HepG2 (cell line): ENCODE data around the gene BICRAL. TPM values are rescaled to one million over a fixed set of nuclear protein-coding genes. Genes with fewer than 3 reads are reported as not detected.

Source experiments
- FOXC1 ChIP-seq: sonication (generic); formaldehyde crosslinking; IDR thresholded peaks from 2 replicates; pipeline ENCODE4 v1.8.0; 2022; ENCODE audit warnings: mild to moderate bottlenecking, missing genetic modification reagents, borderline replicate concordance
- HNF1A ChIP-seq, 2 experiments: sonication (generic) in 1 of 2; formaldehyde crosslinking in 1 of 2; IDR thresholded peaks; 2 replicates each; pipeline versions ENCODE4 v1.4.0 to v1.6.1; 2016 to 2020; ENCODE audit warnings: borderline replicate concordance in 1 of 2, low read depth in 1 of 2, mild to moderate bottlenecking in 1 of 2, missing genetic modification reagents in 1 of 2
- LCORL ChIP-seq, 2 experiments: fragments of 450-650 bp in 1 of 2; sonication (generic) in 1 of 2; formaldehyde crosslinking in 1 of 2; IDR thresholded peaks; 2 replicates each; pipeline versions ENCODE4 v1.5.0 to v1.6.1; 2017 to 2020; ENCODE audit warnings: antibody characterized with exemption in 1 of 2, missing genetic modification reagents in 1 of 2
- PHF8 ChIP-seq: sonication (generic); formaldehyde crosslinking; IDR thresholded peaks from 2 replicates; pipeline ENCODE4 v1.5.0; 2020; ENCODE audit warnings: missing genetic modification reagents
- SMC3 ChIP-seq: IDR thresholded peaks from 2 replicates; pipeline ENCODE4 v1.6.1; 2011; ENCODE audit warnings: low read length, improper control_type of control experiment
- TFDP2 ChIP-seq: sonication (generic); formaldehyde crosslinking; IDR thresholded peaks from 2 replicates; pipeline ENCODE4 v1.4.0; 2020; ENCODE audit warnings: missing genetic modification reagents
- TRIM22 ChIP-seq: fragments of 450-650 bp; IDR thresholded peaks from 2 replicates; pipeline ENCODE4 v1.6.1; 2017
- ZBTB1 ChIP-seq: sonication (generic); formaldehyde crosslinking; IDR thresholded peaks from 2 replicates; pipeline ENCODE4 v1.4.0; 2020; ENCODE audit warnings: missing genetic modification reagents, borderline replicate concordance
- ZFX ChIP-seq: sonication (generic); formaldehyde crosslinking; IDR thresholded peaks from 2 replicates; pipeline ENCODE4 v1.4.0; 2020; ENCODE audit warnings: mild to moderate bottlenecking, low read depth, missing genetic modification reagents, moderate library complexity
- ZNF234 ChIP-seq: sonication (generic); formaldehyde crosslinking; conservative IDR thresholded peaks from 2 replicates; pipeline ENCODE4 v1.5.1; 2020; ENCODE audit warnings: mild to moderate bottlenecking, missing genetic modification reagents
- ZNF512B ChIP-seq: sonication (generic); formaldehyde crosslinking; IDR thresholded peaks from 2 replicates; pipeline ENCODE4 v1.5.1; 2020; ENCODE audit warnings: missing genetic modification reagents, mild to moderate bottlenecking, borderline replicate concordance
- ZNF792 ChIP-seq: IDR thresholded peaks from 2 replicates; pipeline ENCODE4 v1.6.1; 2016
- ZSCAN12 ChIP-seq: sonication (generic); formaldehyde crosslinking; IDR thresholded peaks from 2 replicates; pipeline ENCODE4 v1.9.0; 2021; ENCODE audit warnings: mild to moderate bottlenecking, missing genetic modification reagents
- polyA plus RNA-seq, 8 experiments: library from polyadenylated mRNA; depleted of rRNA in 3 of 8; stranded (reverse) in 7 of 8; unstranded in 1 of 8; fragments of >200 nt; fragmentation: Illumina TruSeq in 4 of 8; extraction: Trizol in 4 of 8; gene quantifications; 2 replicates each; pipeline versions ENCODE4 v1.2.1 to v1.2.3, GENCODE V29; 2011 to 2016; ENCODE audit warnings: low read depth in 4 of 8, missing spikeins in 1 of 8, mixed read lengths in 1 of 8; ENCODE audit not compliant: insufficient read depth in 1 of 8
- total RNA-seq, 5 experiments: library from RNA; depleted of rRNA; stranded (reverse); fragments of >200 nt; fragmentation: Illumina TruSeq; extraction: Trizol; gene quantifications; 2 replicates each; pipeline ENCODE4 v1.2.3, GENCODE V29; 2016; ENCODE audit warnings: low read depth in 1 of 5
- TF ChIP-seq, protein P1 (sequence below): sonication (generic); formaldehyde crosslinking; IDR thresholded peaks from 2 replicates; pipeline ENCODE4; 2020; ENCODE audit warnings: missing genetic modification reagents, mild to moderate bottlenecking, borderline replicate concordance

Gene BICRAL
- total and polyA plus RNA-seq, 2 of the 13 experiments (the other 11 are each of a cell fraction or from before 2014, with no cell fraction given), result 5.0 to 13.5 TPM

- no peak for TF ChIP-seq TRIM22
- no peak for TF ChIP-seq FOXC1 (CRISPR knock-in tag)
- no peak for TF ChIP-seq ZSCAN12 (CRISPR knock-in tag)
- TF ChIP-seq, protein P1, sequence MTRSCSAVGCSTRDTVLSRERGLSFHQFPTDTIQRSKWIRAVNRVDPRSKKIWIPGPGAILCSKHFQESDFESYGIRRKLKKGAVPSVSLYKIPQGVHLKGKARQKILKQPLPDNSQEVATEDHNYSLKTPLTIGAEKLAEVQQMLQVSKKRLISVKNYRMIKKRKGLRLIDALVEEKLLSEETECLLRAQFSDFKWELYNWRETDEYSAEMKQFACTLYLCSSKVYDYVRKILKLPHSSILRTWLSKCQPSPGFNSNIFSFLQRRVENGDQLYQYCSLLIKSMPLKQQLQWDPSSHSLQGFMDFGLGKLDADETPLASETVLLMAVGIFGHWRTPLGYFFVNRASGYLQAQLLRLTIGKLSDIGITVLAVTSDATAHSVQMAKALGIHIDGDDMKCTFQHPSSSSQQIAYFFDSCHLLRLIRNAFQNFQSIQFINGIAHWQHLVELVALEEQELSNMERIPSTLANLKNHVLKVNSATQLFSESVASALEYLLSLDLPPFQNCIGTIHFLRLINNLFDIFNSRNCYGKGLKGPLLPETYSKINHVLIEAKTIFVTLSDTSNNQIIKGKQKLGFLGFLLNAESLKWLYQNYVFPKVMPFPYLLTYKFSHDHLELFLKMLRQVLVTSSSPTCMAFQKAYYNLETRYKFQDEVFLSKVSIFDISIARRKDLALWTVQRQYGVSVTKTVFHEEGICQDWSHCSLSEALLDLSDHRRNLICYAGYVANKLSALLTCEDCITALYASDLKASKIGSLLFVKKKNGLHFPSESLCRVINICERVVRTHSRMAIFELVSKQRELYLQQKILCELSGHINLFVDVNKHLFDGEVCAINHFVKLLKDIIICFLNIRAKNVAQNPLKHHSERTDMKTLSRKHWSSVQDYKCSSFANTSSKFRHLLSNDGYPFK, result no peak
- TF ChIP-seq SMC3, result no peak
- TF ChIP-seq ZNF512B (CRISPR knock-in tag), result no peak
- no peak for TF ChIP-seq LCORL (IDR thresholded peaks at IDR 0.05)
- no peak for TF ChIP-seq LCORL (CRISPR knock-in tag; IDR thresholded peaks at IDR 0.05)
- TF ChIP-seq ZNF234 (CRISPR knock-in tag), result no peak
- TF ChIP-seq ZBTB1 (CRISPR knock-in tag), result no peak
- no peak for TF ChIP-seq PHF8 (CRISPR knock-in tag)
- TF ChIP-seq ZFX, result no peak
- TF ChIP-seq TFDP2, result no peak
- TF ChIP-seq ZNF792 (CRISPR knock-in tag), result no peak
- TF ChIP-seq HNF1A (IDR thresholded peaks at IDR 0.05; ENCODE audit: low read depth), result no peak
- TF ChIP-seq HNF1A (CRISPR knock-in tag; IDR thresholded peaks at IDR 0.05; ENCODE audit: borderline replicate concordance), result no peak
Measured at GRCh38 chr6:42870145-42870936, 88.5 kb downstream of the BICRAL start (continued).
